CD14-positive monocyte (primary cell): ENCODE measurements around the gene TMEM135. TPM values are rescaled to one million over a fixed set of nuclear protein-coding genes. Genes with fewer than 3 reads are reported as not detected.

Source experiments
- DNase-seq, 3 donors: peaks; one replicate each; pipeline ENCODE4 v3.0.0-alpha.2; 2011 to 2022
- H2AFZ ChIP-seq: 2 replicates; pipeline ENCODE4 v1.6.0; 2012; ENCODE audit warnings: mild to moderate bottlenecking, low read depth, low read length, inconsistent platforms; ENCODE audit not compliant: insufficient read depth, poor library complexity, severe bottlenecking
- H3K27ac ChIP-seq, 2 donors: 1 replicate in 1 of 2; 2 replicates in 1 of 2; pipeline ENCODE4 v1.5.1; 2012 to 2013; ENCODE audit warnings: low read length in 2 of 2, control low read depth in 1 of 2, inconsistent platforms in 1 of 2, low read depth in 1 of 2, mild to moderate bottlenecking in 1 of 2
- H3K27me3 ChIP-seq, 2 donors: one replicate each; pipeline versions ENCODE4 v1.6.0 to v1.6.1; 2011 to 2013; ENCODE audit warnings: low read length in 2 of 2; ENCODE audit not compliant: control insufficient read depth in 2 of 2, insufficient read depth in 2 of 2
- H3K36me3 ChIP-seq, 2 donors: replicated peaks in 1 of 2; 1 replicate in 1 of 2; 2 replicates in 1 of 2; pipeline versions ENCODE4 v1.5.1 to v1.6.1; 2012 to 2013; ENCODE audit warnings: low read length in 2 of 2, control low read depth in 1 of 2, inconsistent platforms in 1 of 2, mild to moderate bottlenecking in 1 of 2; ENCODE audit not compliant: insufficient read depth in 2 of 2, control insufficient read depth in 1 of 2
- H3K4me1 ChIP-seq, 2 donors: 1 replicate in 1 of 2; 2 replicates in 1 of 2; pipeline versions ENCODE4 v1.5.1 to v1.6.1; 2012 to 2013; ENCODE audit warnings: low read length in 2 of 2, control low read depth in 1 of 2, inconsistent platforms in 1 of 2, mild to moderate bottlenecking in 1 of 2, moderate library complexity in 1 of 2; ENCODE audit not compliant: insufficient read depth in 2 of 2, control insufficient read depth in 1 of 2
- H3K4me2 ChIP-seq: replicated peaks from 2 replicates; pipeline ENCODE3; 2012; ENCODE audit warnings: low read length, moderate library complexity, mild to moderate bottlenecking; ENCODE audit not compliant: poor library complexity, severe bottlenecking; ENCODE audit errors: extremely low read depth
- H3K4me3 ChIP-seq, 3 experiments: fragments of 200-600 bp in 1 of 3; sonication (generic) in 1 of 3; replicated peaks in 1 of 3; 1 replicate in 2 of 3; 2 replicates in 1 of 3; pipeline ENCODE4 v1.5.1; 2011 to 2013; ENCODE audit warnings: low read length in 3 of 3, mild to moderate bottlenecking in 3 of 3, control low read depth in 2 of 3, low read depth in 2 of 3, inconsistent platforms in 1 of 3, moderate library complexity in 1 of 3
- H3K79me2 ChIP-seq: 2 replicates; pipeline ENCODE4 v1.6.0; 2012; ENCODE audit warnings: mild to moderate bottlenecking, control low read depth, inconsistent platforms, low read length, moderate library complexity; ENCODE audit not compliant: insufficient read depth
- H3K9ac ChIP-seq: 2 replicates; pipeline ENCODE4 v1.6.0; 2017; ENCODE audit warnings: low read length, mild to moderate bottlenecking; ENCODE audit not compliant: insufficient read depth, poor library complexity, severe bottlenecking
- H3K9me3 ChIP-seq, 2 donors: replicated peaks in 1 of 2; 1 replicate in 1 of 2; 2 replicates in 1 of 2; pipeline versions ENCODE4 v1.5.1 to v1.6.1; 2012 to 2013; ENCODE audit warnings: low read length in 2 of 2, control low read depth in 1 of 2; ENCODE audit not compliant: control insufficient read depth in 1 of 2, insufficient read depth in 1 of 2
- H4K20me1 ChIP-seq: 2 replicates; pipeline ENCODE4 v1.6.0; 2012; ENCODE audit warnings: mild to moderate bottlenecking, low read length, control low read depth, moderate library complexity; ENCODE audit not compliant: insufficient read depth
- H3K27ac Mint-ChIP-seq, 7 donors: one replicate each; pipeline ENCODE4 v1.8.0; 2020; ENCODE audit warnings: mild to moderate bottlenecking in 7 of 7, mixed read lengths in 7 of 7, moderate library complexity in 6 of 7, inconsistent platforms in 2 of 7
- H3K27me3 Mint-ChIP-seq, 3 donors: one replicate each; pipeline ENCODE4 v1.8.0; 2021 to 2022; ENCODE audit warnings: low read depth in 3 of 3, mild to moderate bottlenecking in 3 of 3, mixed read lengths in 3 of 3, moderate library complexity in 3 of 3, inconsistent platforms in 1 of 3
- H3K36me3 Mint-ChIP-seq, 2 donors: one replicate each; pipeline ENCODE4 v1.8.0; 2020; ENCODE audit warnings: mixed read lengths in 2 of 2, inconsistent platforms in 1 of 2, mild to moderate bottlenecking in 1 of 2
- H3K4me1 Mint-ChIP-seq: one replicate; pipeline ENCODE4 v1.8.0; 2020; ENCODE audit warnings: mild to moderate bottlenecking, mixed read lengths
- H3K4me3 Mint-ChIP-seq, 2 donors: one replicate each; pipeline ENCODE4 v1.8.0; 2020; ENCODE audit warnings: mild to moderate bottlenecking in 2 of 2, mixed read lengths in 2 of 2, moderate library complexity in 1 of 2
- H3K9me3 Mint-ChIP-seq, 7 donors: one replicate each; pipeline ENCODE4 v1.8.0; 2020 to 2022; ENCODE audit warnings: mixed read lengths in 7 of 7, mild to moderate bottlenecking in 6 of 7, moderate library complexity in 6 of 7, inconsistent platforms in 2 of 7
- CTCF ChIP-seq: fragments of 200-600 bp; IDR thresholded peaks from one replicate; pipeline ENCODE4 v1.8.0; 2022; ENCODE audit warnings: antibody characterized with exemption, mild to moderate bottlenecking
- WGBS: methylation state at CpG from one replicate; pipeline ENCODE4 v1.1.5; 2013; ENCODE audit warnings: missing lambda C conversion rate; ENCODE audit not compliant: insufficient coverage; 5-methylcytosine and 5-hydroxymethylcytosine counted together
- intact Hi-C, 2 donors: fragments of 100-400 bp; cut with micrococcal nuclease; formaldehyde crosslinking; loops; one replicate each; pipeline versions ENCODE4 v1.15.0 to v1.15.1; 2023
- polyA plus RNA-seq, 3 donors: library from polyadenylated mRNA; depleted of rRNA in 1 of 3; unstranded in 2 of 3; stranded (reverse) in 1 of 3; fragments of 300-500 nt in 2 of 3; fragments of >200 nt in 1 of 3; fragmentation: Illumina TruSeq in 2 of 3; gene quantifications; 1 replicate in 2 of 3; 2 replicates in 1 of 3; pipeline ENCODE4 v1.2.3, GENCODE V29; 2012 to 2021

Gene TMEM135
- polyA plus RNA-seq, 3 donors: 2.7 to 8.4 (median 5.9) TPM

GRCh38 chr11:87033561-87033960, 4.2 kb upstream of the TMEM135 start:
- no peaks in the 10 kb centered on the region for H3K9me3 Mint-ChIP-seq
- H3K27me3 Mint-ChIP-seq: peaks cover 0 to 13% (median 2%) of the 10 kb centered on the region in 3 donors
- H3K4me3 Mint-ChIP-seq: no peak overlapping the region

GRCh38 chr11:87035976-87036583, 1.7 kb upstream of the TMEM135 start:
- Mint-ChIP-seq H3K9me3 (no peaks in the 10 kb centered on the region), H3K27ac (peak overlapping the region in 1 of 7 donors; percentile 12), H3K4me3 (peak overlapping the region in 1 of 2 donors; percentile 48), H3K27me3 (peaks cover 0 to 13% (median 2%) of the 10 kb centered on the region in 3 donors), H3K36me3 (peaks cover 0 to 3% of the 10 kb centered on the region in 2 donors), H3K4me1 (peaks cover 34% of the 10 kb centered on the region)
- Histone ChIP-seq H3K4me2 (no peak overlapping the region), H3K36me3 (no peaks in the 10 kb centered on the region), H3K27me3 (no peaks in the 10 kb centered on the region), H3K4me3 (no peak overlapping the region), H3K9me3 (no peaks in the 10 kb centered on the region), H4K20me1 (no peaks in the 10 kb centered on the region), H3K9ac (no peak overlapping the region), H3K4me1 (peaks cover 17 to 28% of the 10 kb centered on the region in 2 donors), H2AFZ (no peak overlapping the region), H3K79me2 (peaks cover 17% of the 10 kb centered on the region), H3K27ac (no peak overlapping the region)
- intact Hi-C loops: no loop called here
- TF ChIP-seq CTCF: no peak
- WGBS: no CpG with 5 or more reads among the region's 12 CpGs
- DNase-seq: peak in 2 of 3 donors; percentile 12 to 36

More at GRCh38 chr11:87033561-87033960, 4.2 kb upstream of the TMEM135 start:
- Histone ChIP-seq H3K79me2 (peaks cover 4% of the 10 kb centered on the region), H3K9ac (no peak overlapping the region), H3K4me3 (no peak overlapping the region), H3K27me3 (no peaks in the 10 kb centered on the region), H3K9me3 (no peaks in the 10 kb centered on the region), H4K20me1 (no peaks in the 10 kb centered on the region), H3K4me2 (no peak overlapping the region), H3K36me3 (no peaks in the 10 kb centered on the region), H2AFZ (no peak overlapping the region), H3K4me1 (peaks cover 17 to 28% of the 10 kb centered on the region in 2 donors), H3K27ac (no peak overlapping the region)
- Mint-ChIP-seq H3K27ac (no peak overlapping the region), H3K4me1 (peaks cover 27% of the 10 kb centered on the region), H3K36me3 (no peaks in the 10 kb centered on the region)
- no peak for TF ChIP-seq CTCF
- 98% methylated on average over 6 of the region's 8 CpGs for WGBS
- DNase-seq: no peak
- intact Hi-C loops: no loop called here
